HG03108 (cell line): ENCODE measurements around the gene ARHGAP1.
"Not testable (repeated sequence)": the region's sequence is repeated elsewhere in the genome, so short reads cannot be mapped to it uniquely, and the experiment has no call there.

Source experiments
- ATAC-seq: cut with Tn5 transposase; IDR thresholded peaks from one replicate; pipeline ENCODE4 v1.9.1; 2021; ENCODE audit warnings: moderate library complexity; ENCODE audit not compliant: unreplicated experiment

Gene ARHGAP1

DNA sequence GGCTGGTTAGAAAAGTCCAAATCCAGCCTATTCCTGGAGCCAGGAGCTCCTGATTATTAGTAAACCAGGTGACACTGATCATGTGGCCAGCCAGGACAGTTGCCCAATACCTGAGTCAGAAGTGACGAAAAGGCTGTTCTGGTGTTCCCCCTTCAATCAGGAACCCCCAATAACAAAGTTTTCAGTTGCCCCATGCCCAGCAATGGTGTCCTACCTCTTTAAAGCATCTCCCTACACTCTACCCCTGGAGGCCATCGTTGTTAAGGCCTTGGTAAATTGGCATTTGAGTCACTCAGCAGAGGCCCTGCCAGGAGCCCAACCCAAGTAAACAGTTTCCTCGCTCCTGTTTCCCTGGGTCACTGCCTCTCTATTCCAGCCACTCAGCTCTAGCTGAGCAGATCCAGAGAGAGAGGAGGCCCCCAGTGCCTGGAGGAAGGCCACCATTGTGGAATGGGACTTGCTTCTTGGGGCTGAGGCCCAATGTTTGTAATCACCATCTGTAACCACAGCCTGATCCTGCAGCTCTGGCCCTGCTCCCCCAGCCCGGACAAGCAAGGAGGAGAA lies 25.0 kb downstream of the ARHGAP1 start:
- no peak for ATAC-seq

DNA sequence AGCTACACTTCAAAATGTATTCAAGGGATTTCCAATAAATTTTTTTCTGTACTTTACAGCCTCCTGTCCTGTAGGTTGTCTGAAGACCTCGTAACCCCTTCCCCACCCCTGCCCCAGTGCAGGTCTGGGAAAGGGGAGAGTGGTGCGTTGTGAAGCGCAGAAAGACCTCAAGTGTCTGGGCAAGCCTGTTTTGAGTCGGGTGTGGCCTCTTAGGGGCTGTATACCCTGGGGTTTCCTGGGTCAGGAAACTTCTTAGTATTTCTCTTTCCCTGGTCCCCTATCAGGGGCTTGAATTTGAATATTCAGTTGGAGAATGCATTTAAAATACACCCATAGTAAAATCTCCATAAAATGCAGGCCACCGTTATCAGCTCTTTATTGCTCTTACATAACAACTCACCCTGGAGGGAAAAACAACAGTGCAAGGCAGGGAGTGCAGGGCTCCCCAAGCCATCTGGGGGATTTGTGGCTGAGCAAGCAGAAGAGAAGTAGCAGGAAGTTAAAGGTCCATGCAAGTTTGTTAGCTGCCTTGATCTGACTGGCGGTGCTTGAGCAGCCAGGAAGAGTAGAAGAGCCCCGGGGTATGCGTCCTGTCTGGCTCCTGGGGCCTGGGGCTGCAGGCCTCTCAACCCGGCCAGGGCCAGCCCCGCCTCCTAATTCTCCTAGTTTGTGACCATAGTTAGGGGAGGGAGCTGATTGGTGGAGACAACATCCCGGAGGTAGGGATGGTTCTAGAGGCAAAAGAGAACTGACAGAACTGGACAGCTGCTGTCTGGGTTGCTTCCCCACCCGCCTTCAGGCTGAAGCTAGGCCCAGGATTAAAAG lies 25.7 kb downstream of the ARHGAP1 start:
- ATAC-seq, result no peak

DNA sequence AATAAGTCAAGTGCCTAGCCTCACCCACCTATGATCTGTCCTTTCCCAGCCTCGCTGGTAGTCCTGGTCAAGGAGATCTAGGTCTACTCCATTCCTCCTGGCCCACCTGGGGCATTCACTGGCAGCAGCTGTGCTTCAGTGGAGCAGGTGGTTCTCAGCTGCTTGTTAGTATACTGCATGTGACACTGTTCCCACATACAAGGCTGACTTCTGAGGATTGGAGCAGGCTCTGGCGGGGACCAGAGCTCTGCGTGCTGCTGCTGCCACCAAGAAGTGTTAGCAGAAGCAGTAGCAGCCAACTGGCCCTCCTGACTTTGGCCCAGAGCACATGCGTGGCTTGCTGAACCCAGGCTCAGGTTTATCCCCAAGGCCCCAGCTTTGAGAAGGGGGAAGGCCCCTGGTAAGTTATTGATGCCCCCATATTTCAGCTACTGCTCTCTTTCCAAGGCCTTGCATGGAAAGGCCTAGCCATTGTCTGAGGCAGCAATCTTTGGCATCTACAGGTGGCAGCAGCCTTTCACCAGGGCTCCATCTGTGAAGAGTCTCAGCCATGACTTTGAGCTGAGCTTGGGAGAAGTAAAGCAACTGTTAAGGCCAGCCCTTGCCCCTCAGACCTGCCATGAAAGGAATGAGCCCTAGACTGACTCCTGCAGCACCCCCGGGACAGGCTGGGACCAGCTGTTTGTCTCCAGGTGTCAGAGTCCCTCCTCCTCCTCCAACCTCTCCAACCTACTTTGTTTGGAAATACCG lies 26.5 kb downstream of the ARHGAP1 start:
- no peak for ATAC-seq

DNA sequence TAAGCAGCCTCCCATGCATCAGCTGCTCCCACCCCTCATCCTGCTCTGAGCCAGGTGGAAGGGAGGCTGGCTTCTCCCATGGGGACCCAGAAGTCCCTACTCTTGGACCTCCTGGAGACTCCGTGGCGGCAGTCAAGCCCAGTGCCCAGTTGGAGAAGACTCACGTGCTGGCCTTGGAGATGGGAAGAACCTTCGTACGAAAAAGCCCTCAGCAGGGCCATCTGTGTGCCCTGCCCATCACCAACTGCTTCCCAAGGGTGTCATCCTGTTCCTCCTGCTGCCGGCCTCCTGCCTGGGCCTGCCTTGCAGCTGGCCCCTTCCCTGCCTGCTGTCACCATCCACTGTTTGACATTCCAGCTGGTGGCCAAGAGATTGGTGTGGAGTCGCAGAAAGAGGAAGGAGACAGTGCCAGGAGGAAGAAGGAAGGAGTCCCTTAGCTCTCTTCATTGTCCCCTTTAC lies 28.0 kb downstream of the ARHGAP1 start:
- ATAC-seq, result no peak

DNA sequence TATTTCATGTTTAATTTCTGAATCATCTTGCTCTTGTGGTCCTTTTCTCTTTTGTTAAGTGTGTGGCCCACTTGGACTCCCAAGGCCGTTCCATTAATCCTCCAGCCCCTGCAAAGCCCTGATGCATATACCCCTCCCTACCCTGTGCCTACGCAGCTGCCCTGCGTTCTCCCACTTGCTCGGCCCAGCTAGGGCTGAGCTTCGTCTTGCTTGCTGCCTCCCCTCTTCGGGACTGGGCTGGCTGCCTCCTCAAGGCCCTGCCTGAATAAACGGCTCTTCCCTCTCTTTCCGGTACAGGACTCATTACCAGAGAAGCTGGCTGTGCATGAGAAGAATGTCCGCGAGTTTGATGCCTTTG lies 28.5 kb downstream of the ARHGAP1 start:
- ATAC-seq, result no peak

DNA sequence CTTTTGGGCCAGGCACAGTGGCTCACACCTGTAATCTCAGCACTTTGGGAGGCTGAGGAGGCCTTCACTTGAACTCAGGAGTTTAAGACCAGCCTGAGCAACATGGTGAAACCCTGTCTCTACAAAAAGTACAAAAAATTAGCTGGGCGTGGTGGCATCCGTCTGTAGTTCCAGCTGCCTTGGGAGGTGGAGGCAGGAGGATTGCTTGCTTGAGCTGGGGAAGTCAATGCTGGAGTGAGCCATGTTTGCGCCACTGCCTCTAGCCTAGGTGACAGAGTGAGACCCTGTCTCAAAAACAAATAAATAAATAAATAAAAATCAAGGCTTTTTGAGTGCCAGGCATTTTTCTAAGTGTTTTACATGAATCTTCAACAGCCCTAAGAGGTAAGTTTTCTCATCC lies 29.9 kb downstream of the ARHGAP1 start:
- not testable (repeated sequence) for ATAC-seq

DNA sequence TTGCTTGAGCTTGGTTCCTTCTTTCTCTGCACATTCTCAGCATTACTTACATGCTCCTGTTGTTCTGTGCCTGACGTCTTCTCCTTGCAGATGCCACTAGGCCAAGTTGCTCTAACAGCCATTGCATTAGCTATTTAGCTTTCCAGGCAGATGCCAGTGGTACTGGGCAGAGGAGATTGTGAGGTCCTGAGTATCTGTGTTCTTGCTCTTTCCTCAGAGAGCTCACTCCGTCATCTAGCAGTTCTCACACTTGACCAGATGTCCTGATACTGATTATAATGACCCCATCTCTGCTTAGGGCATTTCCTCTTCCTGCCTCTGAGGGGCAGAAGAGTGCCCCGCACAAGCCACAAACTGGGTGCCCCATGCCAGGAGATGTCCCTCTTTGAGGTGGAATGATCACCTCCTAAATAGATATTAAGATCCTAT lies 30.7 kb downstream of the ARHGAP1 start:
- no peak for ATAC-seq

DNA sequence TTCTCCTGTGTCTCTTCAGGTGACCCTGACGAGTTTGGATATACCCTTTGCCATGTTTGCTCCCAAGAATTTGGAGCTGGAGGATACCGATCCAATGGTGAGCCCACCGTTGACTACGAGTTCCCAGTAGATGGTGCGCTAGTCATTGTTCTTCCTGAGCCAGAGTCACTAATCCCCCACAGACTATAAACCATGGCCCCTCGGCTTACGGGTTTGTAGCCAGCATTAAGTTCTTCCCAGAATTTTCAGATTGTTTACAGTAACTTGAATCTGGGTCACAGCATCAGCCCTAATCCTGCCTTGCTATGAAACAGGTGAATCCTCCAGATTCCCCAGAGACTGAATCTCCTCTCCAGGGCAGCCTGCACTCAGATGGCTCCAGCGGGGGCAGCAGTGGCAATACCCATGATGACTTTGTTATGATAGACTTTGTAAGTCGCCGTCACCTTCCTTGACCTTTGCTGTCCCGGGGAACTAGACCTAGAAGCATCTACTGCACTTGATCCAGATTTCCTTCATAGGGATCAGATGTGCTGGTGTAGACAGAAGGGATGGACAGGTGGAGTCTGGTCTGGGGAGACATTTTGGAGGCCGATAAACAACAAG lies 31.8 kb downstream of the ARHGAP1 start:
- ATAC-seq, result no peak

DNA sequence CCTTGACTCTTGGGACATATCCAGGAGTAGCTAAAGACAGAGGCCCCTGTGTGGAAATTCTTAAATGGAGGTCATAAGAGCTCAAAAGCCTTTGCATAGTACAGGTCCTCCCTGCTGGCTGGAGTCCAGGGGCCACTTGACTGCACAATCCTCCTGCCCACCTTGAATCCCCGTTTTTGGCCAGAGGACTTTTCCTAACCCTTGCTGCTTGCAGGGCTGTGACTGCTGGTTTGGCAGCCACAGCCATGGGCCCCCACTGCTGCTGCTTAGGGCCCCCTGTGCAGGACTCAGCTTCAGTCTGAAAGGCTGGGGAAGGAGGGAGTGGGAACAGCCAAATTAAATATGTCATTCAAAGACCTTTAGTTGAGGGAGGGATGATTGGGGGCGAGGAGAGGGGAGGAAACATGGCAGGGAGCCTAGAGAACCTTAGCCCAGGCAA lies 33.4 kb downstream of the ARHGAP1 start:
- no peak for ATAC-seq

DNA sequence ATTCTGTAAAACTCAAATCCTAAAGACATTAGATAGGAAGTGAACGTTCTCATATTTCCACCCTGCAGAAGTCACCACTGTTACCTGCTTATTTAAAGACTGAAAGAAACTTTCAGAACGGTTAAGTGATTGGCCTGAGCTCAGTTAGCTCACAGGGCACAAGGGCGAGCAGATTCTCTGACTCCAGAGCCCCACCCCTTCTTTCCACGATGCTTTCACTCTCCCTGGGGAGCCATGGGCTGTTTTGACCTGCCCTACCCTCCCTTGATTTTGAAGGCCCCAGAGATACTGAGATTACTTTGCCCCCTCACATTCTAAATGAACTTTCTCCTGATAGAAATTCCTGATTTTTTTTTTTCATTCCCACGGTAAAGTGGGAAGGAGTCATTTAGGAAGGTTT lies 33.9 kb downstream of the ARHGAP1 start:
- no peak for ATAC-seq

DNA sequence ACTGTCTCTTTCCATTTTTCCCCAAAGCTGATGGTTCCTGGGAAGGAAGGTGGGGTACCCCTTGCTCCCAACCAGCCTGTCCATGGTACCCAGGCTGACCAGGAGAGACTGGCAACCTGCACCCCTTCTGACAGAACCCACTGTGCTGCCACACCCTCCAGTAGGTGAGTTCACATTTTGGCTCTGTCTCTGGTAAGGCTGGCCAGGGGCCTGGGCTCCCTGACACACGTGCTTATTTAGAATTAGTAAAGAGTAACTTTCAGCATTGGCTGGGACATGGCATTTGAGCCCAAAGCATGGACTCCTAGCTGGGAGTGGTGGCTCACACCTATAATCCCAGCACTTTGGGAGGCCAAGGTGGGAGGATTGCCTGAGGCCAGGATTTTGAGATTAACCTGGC lies 35.1 kb downstream of the ARHGAP1 start:
- no peak for ATAC-seq

DNA sequence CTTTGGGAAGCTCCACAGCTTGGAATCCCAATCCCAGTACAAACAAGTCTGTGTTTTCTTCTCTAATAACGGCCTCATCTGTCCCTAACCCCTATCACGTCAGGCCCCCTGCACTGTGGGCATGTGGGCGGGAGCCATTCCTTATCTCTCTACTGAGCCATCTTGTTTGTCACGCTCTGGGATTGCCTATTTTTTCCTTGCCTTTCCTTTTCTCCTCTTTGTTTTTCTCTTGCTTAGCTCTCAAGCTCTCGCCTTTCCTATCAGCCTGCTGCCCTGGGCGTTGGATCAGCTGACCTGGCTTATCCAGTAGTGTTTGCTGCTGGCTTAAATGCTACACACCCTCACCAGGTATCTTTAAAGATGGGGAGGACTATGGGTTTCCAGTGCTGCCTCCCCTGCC lies 35.8 kb downstream of the ARHGAP1 start:
- ATAC-seq, result no peak

DNA sequence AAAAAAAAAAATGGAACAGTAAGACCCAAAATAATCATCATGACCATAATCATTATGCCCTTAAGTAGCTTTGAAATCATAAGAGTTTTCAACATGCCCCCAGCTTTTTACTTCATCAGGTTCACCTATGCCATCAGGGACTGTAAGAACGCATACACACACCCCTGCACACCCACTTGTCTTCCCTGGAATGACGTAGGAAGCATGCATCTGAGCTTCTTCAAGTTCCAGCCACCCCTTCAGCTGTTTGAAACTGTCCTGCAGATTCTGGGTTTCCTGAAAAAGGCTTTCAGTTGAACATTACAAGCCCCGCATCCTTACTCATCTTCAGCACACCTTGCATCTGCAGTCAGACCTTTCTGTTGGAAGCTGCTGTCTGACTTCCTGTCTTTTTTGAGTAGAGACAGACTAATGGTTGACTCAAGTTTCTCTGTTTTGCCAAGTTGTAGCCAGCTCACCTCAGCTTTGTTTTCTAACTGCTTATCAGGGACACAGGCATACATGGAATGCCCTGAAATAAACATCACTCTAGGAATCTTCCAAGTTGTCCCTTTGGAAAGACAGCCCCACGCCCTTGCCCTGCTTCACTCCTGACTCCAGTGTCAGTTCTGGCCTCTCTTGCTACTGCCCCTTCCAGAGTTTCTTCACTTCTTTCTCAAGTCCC lies 37.0 kb downstream of the ARHGAP1 start:
- ATAC-seq, result no peak

DNA sequence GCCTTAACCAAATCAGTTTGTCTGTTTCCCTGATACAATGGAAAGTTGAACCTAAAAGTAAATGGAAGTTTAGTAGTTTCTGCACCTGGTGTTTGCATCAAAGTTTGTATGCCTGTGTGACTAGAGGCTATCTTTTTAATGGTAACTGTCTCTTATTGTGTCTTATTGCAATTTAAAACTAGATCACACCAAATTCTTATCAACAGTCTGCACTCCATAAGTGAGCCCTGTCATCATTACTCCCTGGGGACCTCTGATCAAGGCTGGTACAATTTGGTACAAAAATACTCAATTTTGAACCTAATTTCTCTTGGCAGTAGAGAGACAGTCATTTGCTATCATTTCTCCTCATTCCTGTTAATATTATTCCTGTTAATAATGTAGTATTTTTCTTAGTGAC lies 38.1 kb downstream of the ARHGAP1 start:
- ATAC-seq, result no peak

DNA sequence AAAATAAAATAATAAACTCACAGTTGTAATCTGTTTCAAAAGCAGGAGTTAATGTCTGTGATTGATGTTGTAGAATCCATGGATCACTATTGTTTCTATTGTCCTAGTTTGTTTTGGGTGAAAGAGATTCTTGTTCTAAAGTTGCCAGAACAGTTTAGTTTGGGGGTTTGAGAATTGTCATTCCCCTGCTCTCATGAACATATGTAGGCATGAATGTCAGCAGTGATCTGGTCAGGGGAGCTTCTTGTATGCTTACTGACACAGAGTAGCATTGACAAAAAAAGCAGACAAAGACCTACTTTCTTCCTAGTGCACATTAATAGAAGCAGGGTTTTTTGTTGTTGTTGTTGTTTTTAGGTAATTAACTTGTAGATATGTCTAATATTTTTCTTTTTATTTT lies 38.6 kb downstream of the ARHGAP1 start:
- ATAC-seq, result no peak

DNA sequence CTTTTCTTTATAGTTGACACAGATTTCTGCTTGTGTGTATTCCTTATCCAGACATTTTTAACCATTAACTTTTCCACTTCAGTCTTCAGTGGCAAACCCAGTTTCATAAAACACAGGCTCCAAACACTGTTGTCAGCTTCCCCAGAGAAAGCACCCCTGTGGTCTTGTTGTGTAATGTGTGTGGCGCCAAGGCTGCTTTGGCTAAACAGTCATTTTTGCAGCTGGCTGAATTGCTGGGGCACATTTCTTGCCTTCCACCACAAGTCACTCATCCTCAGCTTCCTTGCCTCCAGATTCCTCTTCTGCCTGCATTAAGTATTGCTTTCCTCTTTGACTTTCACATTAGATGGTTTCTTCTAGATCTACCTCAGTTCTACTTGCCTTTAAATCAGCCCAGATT lies 40.5 kb downstream of the ARHGAP1 start:
- ATAC-seq, result no peak

DNA sequence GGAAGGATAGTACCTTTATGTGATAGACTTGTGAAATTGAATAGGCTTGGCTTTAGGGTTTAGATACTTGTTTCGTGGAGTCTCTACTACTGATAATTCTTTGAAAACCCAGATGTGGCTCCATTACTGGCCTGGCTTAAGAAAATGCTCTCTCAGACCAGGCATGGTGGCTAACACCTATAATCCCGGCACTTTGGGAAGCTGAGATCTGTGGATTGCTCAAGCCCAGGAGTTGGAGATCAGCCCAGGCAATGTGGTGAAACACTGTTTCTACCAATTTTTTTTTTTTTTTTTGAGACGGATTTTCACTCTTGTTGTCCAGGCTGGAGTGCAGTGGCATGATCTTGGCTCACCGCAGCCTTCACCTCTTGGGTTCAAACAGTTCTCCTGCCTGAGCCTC lies 42.2 kb downstream of the ARHGAP1 start:
- no peak for ATAC-seq

DNA sequence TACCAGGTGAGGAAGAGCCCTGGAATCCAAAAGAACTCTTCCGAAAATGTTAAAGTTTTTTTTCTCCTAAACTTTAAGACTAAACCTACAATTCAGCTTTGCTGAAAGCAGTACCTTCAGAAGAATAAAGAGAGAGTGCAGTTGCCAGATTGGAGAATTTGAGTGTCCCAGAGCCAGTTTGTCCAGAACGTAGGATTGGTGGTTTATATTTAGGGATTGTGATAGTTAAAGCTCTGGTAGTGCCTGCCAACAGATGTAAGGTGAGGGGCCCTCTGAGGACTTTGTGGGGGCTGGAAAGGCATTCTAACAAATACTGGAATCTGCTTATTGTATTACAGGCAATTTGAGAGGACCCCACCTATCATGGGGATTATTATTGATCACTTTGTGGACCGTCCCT lies 43.2 kb downstream of the ARHGAP1 start:
- no peak for ATAC-seq

DNA sequence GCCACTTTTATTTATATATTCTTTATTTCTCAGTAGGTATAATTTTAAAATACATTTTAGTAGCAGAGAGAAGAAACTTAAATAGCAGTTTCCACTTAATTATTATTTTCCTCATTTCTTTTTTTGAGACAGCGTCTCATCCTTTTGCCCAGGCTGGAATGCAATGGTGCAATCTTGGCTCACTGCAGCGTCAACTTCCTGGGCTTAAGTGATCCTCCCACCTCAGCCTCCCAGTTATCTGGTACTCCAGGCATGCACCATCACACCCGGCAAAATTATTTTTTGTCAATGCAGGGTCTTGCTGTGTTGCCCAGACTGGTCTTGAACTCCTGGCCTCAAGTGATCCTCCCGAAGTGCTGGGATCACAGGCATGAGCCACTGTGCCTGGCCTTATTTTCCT lies 44.8 kb downstream of the ARHGAP1 start:
- no peak for ATAC-seq

DNA sequence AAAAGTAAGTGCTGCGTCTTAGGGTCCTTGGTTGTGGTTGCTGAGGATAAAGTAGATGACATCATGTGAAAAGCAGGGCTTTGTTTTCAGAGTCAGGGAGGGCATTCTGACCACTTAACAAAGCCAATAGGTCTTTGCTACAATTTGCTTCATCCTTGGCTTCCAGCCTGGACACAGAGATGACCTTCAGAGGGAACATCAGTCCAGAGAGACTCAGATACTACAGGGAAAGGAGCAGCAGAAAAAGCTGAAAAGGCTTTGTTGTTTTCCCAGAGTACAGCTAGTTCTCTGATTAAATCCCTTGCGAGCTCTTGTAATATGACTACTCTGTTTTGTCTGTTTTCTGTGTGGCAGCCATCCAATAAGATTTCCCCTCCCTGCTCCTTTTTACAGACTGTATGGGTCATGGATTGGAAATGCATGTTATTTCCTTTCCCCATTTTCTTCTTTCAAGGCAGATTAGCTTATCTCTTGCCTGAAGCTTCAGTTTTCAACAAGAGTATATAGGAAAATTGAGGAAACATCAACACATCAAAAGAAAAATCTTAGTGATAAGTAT lies 51.2 kb downstream of the ARHGAP1 start:
- ATAC-seq, result no peak

DNA sequence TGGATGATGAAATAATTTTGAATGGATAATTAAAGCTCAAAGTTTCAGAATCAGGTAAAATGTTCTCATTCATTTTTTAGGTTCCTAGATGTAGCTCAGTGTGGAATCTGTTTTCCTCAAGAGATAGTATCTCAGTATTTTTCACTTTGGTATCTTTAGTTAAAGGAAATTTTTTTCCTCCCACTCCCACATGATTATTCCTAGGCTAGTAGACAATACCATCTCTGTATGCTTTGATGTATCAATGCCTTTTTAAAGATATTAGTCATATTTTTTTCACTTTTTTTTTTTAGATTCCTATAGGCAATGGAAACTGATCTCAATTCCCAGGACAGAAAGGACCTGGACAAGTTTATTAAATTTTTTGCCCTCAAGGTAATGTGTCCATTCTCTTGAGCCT lies 56.4 kb downstream of the ARHGAP1 start:
- ATAC-seq, result no peak
